IPS-18c (cell line): ENCODE results near the gene DEFB128.
"Not testable (repeated sequence)": the region's sequence is repeated elsewhere in the genome, so short reads cannot be mapped to it uniquely, and the experiment has no call there.

ENCODE experiments used
- H3K4me3 ChIP-seq: 2 replicates; pipeline ENCODE4 v1.7.0; 2013; ENCODE audit warnings: low read depth, mild to moderate bottlenecking, low read length, moderate library complexity; ENCODE audit not compliant: insufficient read depth
- H3K9me3 ChIP-seq: one replicate; pipeline ENCODE4 v1.6.1; 2013; ENCODE audit warnings: mild to moderate bottlenecking, low read length, moderate library complexity; ENCODE audit not compliant: control insufficient read depth, insufficient read depth

Gene DEFB128

DNA sequence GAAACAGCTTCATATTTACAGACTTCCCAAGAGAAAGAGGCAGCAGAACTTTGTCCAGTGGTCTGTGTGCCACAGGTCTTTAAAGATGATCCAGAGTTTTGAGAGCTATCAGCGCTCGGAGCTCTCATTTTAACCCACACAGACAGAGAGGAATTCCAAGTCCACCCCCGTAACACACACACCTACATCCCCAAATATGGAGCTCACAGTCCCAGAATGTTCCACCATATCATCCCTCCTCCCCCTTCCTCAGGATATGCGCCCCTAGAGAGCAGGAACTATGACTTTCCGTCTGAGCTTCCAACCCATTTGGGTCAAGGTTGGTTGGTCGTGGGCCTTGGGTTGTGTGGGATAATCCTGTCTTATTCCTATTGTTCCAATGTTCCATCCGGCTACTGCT is at the start of gene DEFB128:
DEFB128 (minus strand) TSS at position 101 of the 400 bp plus-strand sequence; CDS start at position 13, 88 bp downstream.
- H3K9me3 ChIP-seq: peaks cover 2% of the 10 kb centered on the region
- H3K4me3 ChIP-seq: no peak within 1 kb of the TSS

DNA sequence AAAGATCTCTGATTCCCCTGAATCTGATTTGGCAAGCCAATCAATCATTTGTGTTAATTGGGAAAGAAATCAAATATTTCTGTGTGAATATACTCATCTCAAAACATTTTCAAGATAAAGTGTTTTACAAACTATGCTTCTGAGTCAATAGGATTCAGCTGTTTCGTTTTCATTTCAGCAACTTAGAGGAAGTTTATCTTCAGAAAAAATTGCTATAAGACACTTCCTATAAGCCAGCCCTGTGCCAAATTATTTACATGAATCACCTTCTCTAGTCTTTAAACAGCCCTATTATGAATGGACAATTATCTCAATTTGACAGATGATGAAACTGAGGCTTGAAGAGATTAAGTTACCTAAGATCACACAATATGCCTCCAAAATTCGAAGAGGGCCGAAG is 48.4 kb upstream of the DEFB128 start:
- Histone ChIP-seq H3K4me3 (no peak overlapping the region), H3K9me3 (no peaks in the 10 kb centered on the region)

DNA sequence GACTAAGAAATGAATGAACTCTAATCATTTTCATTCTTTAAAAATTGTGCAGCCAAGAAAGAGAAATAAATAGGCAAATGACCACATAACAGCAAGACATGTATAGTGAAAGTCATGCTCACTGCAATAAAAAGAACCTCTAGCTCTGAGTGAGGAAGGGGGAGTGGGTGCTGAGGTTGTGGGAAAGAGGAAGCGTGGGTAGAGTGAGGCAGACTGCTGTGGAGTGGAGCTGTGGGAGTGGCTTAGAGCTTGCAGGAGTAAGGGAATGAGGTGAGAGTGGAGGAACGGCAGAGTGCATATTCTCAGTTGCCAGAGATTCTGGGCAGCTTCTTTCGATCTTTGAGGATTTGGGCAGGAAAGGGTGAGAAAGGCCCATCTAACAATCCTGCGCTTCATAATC is 48.0 kb upstream of the DEFB128 start:
- H3K9me3 ChIP-seq: no peaks in the 10 kb centered on the region
- no peak overlapping the region for H3K4me3 ChIP-seq

DNA sequence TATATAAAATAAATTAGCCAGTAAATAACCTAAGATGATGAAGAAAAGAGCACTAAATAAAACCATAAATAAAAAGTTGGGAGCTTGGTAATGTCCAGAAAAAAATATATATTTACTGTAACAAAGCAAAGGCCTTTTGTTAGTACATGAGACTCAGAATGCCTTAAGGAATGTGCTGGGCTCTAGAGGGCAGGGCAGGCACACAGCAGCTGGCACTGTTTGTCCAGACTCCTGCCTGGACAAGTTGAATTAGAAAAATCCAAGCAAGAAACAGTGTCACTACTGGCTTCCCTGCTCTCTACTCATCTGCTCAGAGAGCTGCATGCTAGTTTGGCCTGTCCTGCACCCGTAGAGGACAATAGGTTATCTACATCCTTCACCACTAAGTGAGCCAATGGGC is 46.4 kb upstream of the DEFB128 start:
- Histone ChIP-seq H3K4me3 (no peak overlapping the region), H3K9me3 (no peaks in the 10 kb centered on the region)

DNA sequence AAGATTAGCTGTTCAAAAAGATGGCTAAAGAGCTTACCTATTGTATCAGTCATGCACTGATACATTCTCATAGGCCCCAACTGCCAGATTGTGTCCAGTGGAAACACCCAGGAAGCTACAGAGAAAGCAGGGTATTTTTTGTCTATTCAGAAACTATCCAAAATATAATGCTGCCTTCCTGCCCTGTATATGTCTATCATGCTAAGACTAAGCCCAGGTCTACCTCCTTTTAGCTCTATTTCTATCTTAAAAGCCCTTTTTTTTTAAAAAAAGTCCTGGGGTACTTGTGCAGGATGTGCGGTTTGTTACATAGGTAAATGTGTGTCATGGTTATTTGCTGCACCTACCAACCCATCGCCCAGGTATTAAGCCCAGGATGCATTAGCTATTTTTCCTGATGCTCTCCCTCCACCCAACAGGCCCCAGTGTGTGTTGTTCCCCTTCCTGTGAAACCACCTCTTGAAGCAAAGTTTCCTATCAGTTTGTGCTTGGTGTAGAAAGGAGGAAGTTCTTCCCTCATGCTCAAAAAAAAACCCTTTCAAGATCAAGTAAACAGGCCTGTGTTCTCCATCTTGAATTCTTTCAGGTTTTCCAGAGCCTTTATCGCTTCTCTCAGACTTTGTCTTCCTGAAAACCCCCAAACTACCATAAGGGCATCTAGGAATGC is 38.1 kb upstream of the DEFB128 start:
- no peaks in the 10 kb centered on the region for H3K9me3 ChIP-seq
- no peak overlapping the region for H3K4me3 ChIP-seq

DNA sequence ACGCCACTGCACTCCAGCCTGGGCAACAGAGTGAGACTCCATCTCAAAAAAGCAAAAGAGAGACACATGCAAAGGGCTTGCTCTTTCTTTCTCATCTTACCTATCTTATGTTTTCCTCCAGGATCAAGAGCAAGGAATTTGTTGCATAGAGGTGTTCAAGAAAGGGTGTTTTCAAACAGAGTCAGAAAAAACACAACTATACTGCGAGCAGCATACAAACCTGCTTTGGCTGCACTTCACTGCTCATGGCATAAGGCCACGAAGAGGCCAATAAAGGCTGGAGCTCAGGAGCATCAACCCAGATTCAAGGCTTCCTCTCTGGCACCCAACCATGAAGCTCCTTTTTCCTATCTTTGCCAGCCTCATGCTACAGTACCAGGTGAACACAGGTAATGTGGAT is 37.4 kb upstream of the DEFB128 start, which contains the start of gene DEFB129:
DEFB129 (plus strand) TSS at position 301 of the 400 bp plus-strand sequence; CDS start at position 332, 31 bp downstream.
- H3K9me3 ChIP-seq: no peaks in the 10 kb centered on the region
- no peak within 1 kb of the TSS for H3K4me3 ChIP-seq

DNA sequence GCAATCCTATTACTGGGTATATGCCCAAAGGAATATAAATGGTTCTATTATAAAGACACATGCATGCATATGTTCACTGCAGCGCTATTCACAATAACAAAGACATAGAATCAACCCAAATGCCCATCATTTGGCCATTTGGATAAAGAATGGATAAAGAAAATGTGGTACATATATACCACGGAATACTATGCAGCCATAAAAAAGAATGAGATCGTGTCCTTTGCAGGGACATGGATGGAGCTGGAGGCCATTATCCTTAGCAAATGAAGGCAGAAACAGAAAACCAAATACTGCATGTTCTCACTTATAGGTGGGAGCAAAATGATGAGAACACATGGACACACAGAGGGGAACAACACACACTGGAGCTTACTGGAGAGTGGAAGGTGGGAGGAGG is 36.4 kb upstream of the DEFB128 start:
- H3K9me3 ChIP-seq, H3K4me3 ChIP-seq: not testable (repeated sequence)

DNA sequence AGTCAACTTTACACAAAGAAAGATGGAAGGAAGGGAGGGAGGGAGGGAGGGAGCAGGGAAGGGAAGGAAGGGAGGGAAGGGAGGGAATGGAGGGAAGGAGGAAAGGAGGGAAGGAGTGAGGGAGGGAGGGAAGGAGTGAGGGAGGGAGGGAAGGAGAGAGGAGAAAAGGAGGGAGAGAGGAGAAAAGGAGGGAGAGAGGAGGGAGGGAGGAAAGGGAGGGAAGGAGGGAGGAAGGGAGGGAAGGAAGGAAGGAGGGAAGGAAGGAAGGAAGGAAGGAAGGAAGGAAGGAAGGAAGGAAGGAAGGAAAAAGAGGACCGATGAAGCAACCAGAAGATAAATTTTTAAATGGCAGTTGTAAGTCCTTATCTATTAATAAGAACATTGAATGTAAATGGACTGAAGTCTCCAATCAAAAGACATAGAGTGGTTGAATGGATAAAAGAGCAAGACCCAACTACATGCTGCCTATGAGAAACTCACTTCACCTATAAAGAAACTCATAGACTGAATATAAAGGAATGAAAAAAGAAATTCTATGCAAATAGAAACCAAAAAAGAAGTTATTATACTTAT is 31.8 kb upstream of the DEFB128 start:
- no peak overlapping the region for H3K4me3 ChIP-seq
- H3K9me3 ChIP-seq: no peaks in the 10 kb centered on the region

DNA sequence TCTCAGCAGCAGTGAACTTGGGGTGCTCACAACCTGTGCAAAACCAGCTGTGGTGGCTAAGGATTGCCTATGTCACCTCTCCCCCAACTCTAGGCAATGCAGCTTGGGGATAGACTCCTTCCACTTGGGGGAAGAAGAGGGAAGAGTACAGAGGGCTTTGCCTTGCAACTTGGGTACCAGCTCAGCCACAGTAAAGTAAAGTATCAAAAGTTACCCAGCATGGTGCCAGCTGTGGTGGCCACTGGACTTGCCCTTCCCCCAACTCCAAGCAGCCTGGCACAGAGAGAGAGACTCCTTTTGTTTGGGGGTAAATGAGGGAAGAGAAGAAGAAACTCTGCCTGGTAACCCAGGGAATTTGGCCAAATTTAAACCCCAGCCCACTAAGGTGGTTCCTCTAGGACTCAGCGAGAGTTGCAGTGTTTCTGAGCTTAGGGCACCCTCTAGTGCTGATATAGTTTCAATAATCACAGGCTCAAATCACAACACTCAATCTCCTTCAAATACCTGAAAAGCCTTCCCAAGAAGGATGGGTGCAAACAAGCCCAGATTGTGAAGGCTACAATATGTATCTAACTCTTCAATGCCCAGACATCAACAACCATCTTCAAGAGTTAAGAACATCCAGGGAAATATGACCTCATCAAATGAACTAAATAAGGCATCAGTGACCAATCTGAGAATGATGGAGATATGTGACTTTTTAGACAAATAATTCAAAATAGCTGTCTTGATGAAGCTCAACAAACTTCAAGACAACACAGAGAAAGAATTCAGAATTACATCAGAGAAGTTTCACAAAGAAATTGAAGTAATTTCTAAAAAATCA is 30.0 kb upstream of the DEFB128 start:
- H3K9me3 ChIP-seq: no peaks in the 10 kb centered on the region

DNA sequence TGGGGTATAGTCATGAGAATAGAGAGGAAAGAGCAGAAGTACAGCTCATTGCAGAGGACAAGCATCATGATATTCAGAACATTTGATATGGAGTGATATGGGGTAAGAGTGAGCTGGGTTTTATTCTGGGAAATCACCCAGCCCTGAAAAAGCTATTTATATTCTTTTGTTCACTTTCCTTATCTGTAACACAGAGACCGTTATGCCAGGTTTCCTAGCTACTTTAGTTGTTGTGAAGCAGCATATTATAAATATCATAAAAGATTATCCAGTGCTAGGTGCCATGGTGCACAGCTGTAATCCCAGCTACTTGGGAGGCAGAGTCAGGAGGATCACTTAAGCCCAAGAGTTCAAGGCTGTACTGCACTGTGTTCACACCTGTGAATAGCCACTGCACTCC is 27.8 kb upstream of the DEFB128 start:
- H3K4me3 ChIP-seq: no peak overlapping the region

More for the DNA sequence above, 30.0 kb upstream of the DEFB128 start:
- no peak overlapping the region for H3K4me3 ChIP-seq

DNA sequence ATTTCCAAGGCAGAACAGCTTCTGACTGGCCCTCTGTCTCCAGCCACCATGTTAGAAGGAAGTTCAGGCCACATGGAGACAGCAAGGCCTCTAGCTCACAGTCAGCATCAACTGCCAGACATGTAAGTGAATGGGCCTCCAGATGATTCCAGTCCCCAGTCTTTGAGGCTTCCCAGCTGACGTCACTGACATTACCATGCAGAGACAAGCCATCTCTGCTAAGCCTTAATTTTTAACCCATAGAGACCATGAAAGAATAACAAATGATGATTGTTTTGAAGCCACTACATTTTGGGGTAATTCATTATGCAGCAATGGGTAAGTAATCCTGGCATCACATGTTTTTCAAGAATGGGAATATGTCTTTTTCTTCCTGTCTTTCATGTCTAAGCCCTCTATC is 26.3 kb upstream of the DEFB128 start:
- Histone ChIP-seq H3K4me3 (no peak overlapping the region), H3K9me3 (no peaks in the 10 kb centered on the region)

More for the DNA sequence above, 27.8 kb upstream of the DEFB128 start:
- H3K9me3 ChIP-seq: no peaks in the 10 kb centered on the region

DNA sequence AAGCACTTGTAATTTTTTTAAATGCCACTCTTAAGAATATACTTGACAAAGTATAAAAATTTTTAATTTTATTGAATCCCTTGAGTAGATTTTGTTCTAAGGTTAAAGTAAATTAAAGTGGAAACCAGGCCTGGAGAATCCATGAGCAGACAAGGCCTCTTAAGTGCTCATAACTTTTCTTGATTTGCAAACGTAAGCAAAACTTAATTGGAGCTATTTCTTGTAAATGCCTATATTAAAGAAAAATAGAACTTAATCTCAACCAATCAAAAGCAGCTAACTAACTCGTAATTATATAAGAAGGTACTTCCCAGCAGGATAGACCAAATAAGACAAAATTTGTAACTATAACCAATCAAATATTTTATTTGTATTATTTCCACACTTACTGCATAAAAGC is 24.9 kb upstream of the DEFB128 start:
- no peak overlapping the region for H3K4me3 ChIP-seq
- H3K9me3 ChIP-seq: no peaks in the 10 kb centered on the region

DNA sequence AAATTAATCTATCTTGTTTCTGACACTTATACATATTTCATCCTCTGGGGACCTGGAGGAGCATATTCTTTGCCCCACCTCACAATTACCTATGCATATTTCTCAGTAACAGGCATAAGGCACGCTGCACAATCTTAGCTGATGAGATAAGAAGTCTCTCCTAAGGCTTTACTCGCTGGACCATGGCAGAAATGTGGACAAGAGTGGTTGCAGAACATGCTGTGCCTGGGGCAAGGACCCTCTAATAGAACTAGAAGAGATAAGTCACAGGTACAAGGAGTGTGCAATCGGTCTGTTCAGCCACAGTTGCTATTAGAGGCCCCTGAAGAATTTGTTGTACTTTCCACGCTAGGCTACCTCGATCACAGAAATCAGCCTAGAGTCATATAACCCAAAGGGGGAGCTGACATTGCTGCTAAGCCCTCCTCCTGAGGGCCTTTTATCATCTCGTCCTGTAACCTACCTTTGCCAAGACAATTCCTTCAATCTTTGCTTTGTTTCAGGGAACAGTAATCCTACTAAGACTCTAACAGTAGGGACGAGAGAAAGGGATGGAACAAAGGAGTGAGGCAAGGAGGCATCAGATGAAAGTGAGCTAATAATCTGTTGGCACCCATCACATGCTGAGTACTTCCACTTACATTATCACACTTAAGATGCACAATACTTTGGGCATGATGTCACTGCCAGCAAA is 21.4 kb upstream of the DEFB128 start:
- H3K9me3 ChIP-seq: no peaks in the 10 kb centered on the region
- H3K4me3 ChIP-seq: no peak overlapping the region

DNA sequence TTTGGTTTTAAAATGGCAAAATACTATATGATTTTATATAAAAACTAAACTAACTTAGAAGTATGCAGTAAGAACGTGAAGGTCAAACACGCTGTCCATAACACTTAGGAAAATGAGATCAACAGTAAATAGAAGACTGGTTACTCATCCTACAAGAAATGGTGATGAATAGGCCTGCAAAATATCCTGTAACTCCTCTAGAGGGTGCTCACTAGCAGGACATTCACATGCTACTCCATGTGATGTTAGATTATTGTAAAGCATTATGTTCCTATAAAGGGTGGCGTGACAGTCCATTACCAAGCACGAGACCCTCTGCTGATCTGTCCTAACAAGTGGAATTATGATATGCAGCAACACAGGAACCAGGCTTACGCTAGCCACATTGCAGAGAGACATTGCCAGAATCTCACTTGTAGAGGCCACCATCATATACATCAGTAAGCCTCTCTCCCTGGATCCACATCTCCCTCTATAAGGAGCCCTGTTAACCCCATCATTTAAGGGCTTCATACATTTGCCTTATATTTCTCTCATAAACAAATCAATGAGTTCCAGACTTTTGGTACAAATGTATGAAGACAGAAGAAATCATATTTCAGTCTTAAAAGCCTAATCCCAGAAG is 19.5 kb upstream of the DEFB128 start:
- Histone ChIP-seq H3K4me3 (no peak overlapping the region), H3K9me3 (peaks cover 2% of the 10 kb centered on the region)

DNA sequence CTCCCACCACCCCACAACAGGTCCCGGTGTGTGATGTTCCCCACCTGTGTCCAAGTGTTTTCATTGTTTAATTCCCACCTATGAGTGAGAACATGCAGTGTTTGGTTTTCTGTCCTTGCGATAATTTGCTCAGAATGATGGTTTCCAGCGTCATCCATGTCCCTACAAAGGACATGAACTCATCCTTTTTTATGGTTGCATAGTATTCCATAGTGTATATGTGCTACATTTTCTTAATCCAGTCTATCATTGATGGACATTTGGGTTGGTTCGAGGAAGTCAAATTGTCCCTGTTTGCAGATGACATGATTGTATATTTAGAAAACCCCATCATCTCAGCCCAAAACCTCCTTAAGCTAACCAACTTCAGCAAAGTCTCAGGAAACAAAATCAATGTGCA is 14.1 kb upstream of the DEFB128 start:
- H3K9me3 ChIP-seq, H3K4me3 ChIP-seq: not testable (repeated sequence)

DNA sequence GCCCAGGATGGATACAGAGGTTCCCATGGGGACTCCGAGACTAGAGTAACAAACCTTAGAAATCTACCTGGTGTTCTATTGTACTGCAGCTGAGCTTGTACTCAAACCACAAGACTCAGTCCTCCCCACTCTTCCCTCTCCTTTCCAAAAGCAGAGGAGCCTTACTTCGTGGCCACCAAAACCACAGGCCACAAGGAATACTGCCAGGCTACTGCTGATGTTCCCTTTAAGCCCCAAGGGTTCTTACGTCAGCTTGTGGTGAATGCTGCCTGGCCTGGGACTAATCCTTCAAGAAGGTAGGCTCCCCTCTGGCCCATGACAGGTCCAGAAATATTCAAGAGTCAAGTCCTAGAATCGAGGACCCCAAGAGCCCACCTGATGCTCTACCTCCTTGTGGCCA is 10.5 kb upstream of the DEFB128 start:
- no peak overlapping the region for H3K4me3 ChIP-seq
- H3K9me3 ChIP-seq: peaks cover 4% of the 10 kb centered on the region

DNA sequence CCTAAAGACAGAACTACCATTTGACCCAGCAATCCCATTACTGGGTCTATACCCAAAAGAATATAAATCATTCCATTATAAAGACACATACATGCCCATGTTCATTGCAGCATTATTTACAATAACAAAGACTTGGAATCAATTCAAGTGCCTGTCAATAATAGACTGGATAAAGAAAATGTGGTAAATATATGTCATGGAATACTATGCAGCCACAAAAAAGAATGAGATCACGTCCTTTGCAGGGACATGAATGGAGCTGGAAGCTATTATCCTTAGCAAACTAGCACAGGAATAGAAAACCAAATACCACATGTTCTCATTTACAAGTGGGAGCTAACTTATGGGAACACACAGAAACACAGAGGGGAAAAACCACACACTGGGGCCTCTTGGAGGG is 8.7 kb upstream of the DEFB128 start:
- Histone ChIP-seq H3K4me3 (no peak overlapping the region), H3K9me3 (peaks cover 2% of the 10 kb centered on the region)
